Lung (tissue), 12 donors: ENCODE data around the gene ECHS1. TPM values are rescaled to one million over a fixed set of nuclear protein-coding genes. Genes with fewer than 3 reads are reported as not detected.
"Not testable (repeated sequence)": the region's sequence is repeated elsewhere in the genome, so short reads cannot be mapped to it uniquely, and the experiment has no call there.

Experiments
- ATAC-seq: fragments of 200-7000 bp; cut with Tn5 transposase; one replicate; pipeline ENCODE4 v1.9.1; 2020; ENCODE audit warnings: moderate number of reproducible peaks; ENCODE audit not compliant: insufficient read depth, low FRiP score
- DNase-seq, 3 donors: peaks; one replicate each; pipeline ENCODE4 v3.0.0-alpha.2; 2013 to 2017
- H3K27ac ChIP-seq, 2 donors: one replicate each; pipeline ENCODE4 v1.5.1; 2013; ENCODE audit warnings: mild to moderate bottlenecking in 2 of 2, moderate library complexity in 2 of 2, control low read depth in 1 of 2, inconsistent platforms in 1 of 2, low read depth in 1 of 2, low read length in 1 of 2
- H3K27me3 ChIP-seq, 3 donors: one replicate each; pipeline ENCODE4 v1.5.1; 2013; ENCODE audit warnings: low read length in 2 of 3; ENCODE audit not compliant: control insufficient read depth in 3 of 3, insufficient read depth in 3 of 3
- H3K36me3 ChIP-seq, 4 donors: one replicate each; pipeline ENCODE4 v1.5.1; 2013; ENCODE audit warnings: low read length in 4 of 4, mild to moderate bottlenecking in 1 of 4, moderate library complexity in 1 of 4; ENCODE audit not compliant: control insufficient read depth in 4 of 4, insufficient read depth in 4 of 4
- H3K4me1 ChIP-seq, 5 donors: one replicate each; pipeline ENCODE4 v1.5.1; 2013; ENCODE audit warnings: low read length in 5 of 5, mild to moderate bottlenecking in 2 of 5, moderate library complexity in 1 of 5; ENCODE audit not compliant: control insufficient read depth in 5 of 5, insufficient read depth in 5 of 5
- H3K4me3 ChIP-seq: one replicate; pipeline ENCODE4 v1.5.1; 2013; ENCODE audit warnings: mild to moderate bottlenecking, control low read depth, moderate library complexity
- H3K9ac ChIP-seq, 2 donors: one replicate each; pipeline ENCODE4 v1.5.1; 2013; ENCODE audit warnings: low read length in 2 of 2, control low read depth in 1 of 2; ENCODE audit not compliant: insufficient read depth in 1 of 2
- H3K9me3 ChIP-seq, 4 donors: one replicate each; pipeline ENCODE4 v1.5.1; 2013; ENCODE audit warnings: low read length in 3 of 4, mild to moderate bottlenecking in 1 of 4, moderate library complexity in 1 of 4; ENCODE audit not compliant: control insufficient read depth in 4 of 4, insufficient read depth in 3 of 4
- WGBS, 2 donors: extraction: QIAGEN DNeasy Blood & Tissue Kit; methylation state at CpG; one replicate each; pipeline ENCODE4 v1.1.7; 2013; 5-methylcytosine and 5-hydroxymethylcytosine counted together
- polyA plus RNA-seq, 2 donors: library from polyadenylated mRNA; stranded (reverse); fragments of 200-250 nt; gene quantifications; one replicate each; pipeline ENCODE4 v1.2.1, GENCODE V29; 2013
- total RNA-seq, 2 donors: library from RNA; depleted of rRNA in 1 of 2; stranded (reverse); fragments of >200 nt in 1 of 2; gene quantifications; one replicate each; pipeline ENCODE4 v1.2.1, GENCODE V29; 2014 to 2021
- TF ChIP-seq, protein P1 (sequence below): IDR thresholded peaks from 2 replicates; pipeline ENCODE4 v1.5.1; 2012; ENCODE audit warnings: mild to moderate bottlenecking; ENCODE audit errors: control extremely low read depth, extremely low read depth
- donor health status: control.
- donor health status: control.
- donor health status: Bipolar disorder and iron deficiency.
- donor health status: healthy.
- donor health status: DM: yes; HTN: yes; CAD: no.

Gene ECHS1
- total and polyA plus RNA-seq, 4 donors = 44.5 to 83.9 (median 76.7) TPM

DNA sequence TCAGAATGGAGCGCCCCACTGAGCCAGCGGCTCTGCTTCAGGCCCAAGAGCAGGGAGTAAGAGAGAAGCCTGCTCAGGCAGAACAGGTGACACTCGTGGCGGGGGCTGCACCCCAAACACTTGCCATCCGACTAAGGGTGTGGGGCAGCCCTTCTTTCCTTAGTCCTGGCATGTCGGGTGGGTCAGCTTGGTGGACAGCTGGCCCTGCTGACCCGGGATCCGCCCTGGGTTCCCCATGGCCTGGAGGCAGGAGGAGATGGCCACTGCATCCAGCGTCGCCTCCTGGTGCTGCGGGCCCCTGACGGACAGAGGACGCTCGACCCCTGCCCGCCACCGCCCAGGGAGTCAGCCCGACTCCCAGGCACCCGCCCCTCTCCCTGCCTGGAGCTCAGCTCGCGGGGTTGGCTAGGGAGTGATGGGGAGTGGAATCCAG, 4.7 kb upstream of the ECHS1 start:
- no peaks in the 10 kb centered on the region for H3K9me3 ChIP-seq
- no peaks in the 10 kb centered on the region for H3K27me3 ChIP-seq
- no peak for ATAC-seq
- peaks cover 0 to 12% (median 5%) of the 10 kb centered on the region in 5 donors for H3K4me1 ChIP-seq
- peaks cover 0 to 2% (median 0%) of the 10 kb centered on the region in 4 donors for H3K36me3 ChIP-seq
- H3K4me3 ChIP-seq = peak overlapping the region; percentile 60
- TF ChIP-seq, protein P1, sequence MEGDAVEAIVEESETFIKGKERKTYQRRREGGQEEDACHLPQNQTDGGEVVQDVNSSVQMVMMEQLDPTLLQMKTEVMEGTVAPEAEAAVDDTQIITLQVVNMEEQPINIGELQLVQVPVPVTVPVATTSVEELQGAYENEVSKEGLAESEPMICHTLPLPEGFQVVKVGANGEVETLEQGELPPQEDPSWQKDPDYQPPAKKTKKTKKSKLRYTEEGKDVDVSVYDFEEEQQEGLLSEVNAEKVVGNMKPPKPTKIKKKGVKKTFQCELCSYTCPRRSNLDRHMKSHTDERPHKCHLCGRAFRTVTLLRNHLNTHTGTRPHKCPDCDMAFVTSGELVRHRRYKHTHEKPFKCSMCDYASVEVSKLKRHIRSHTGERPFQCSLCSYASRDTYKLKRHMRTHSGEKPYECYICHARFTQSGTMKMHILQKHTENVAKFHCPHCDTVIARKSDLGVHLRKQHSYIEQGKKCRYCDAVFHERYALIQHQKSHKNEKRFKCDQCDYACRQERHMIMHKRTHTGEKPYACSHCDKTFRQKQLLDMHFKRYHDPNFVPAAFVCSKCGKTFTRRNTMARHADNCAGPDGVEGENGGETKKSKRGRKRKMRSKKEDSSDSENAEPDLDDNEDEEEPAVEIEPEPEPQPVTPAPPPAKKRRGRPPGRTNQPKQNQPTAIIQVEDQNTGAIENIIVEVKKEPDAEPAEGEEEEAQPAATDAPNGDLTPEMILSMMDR = no peak
- 27 to 30% methylated on average over 20 of the region's 20 CpGs for WGBS, 2 donors
- peak overlapping the region in 1 of 2 donors; percentile 24 for H3K27ac ChIP-seq
- no peak overlapping the region for H3K9ac ChIP-seq
- no peak for DNase-seq

DNA sequence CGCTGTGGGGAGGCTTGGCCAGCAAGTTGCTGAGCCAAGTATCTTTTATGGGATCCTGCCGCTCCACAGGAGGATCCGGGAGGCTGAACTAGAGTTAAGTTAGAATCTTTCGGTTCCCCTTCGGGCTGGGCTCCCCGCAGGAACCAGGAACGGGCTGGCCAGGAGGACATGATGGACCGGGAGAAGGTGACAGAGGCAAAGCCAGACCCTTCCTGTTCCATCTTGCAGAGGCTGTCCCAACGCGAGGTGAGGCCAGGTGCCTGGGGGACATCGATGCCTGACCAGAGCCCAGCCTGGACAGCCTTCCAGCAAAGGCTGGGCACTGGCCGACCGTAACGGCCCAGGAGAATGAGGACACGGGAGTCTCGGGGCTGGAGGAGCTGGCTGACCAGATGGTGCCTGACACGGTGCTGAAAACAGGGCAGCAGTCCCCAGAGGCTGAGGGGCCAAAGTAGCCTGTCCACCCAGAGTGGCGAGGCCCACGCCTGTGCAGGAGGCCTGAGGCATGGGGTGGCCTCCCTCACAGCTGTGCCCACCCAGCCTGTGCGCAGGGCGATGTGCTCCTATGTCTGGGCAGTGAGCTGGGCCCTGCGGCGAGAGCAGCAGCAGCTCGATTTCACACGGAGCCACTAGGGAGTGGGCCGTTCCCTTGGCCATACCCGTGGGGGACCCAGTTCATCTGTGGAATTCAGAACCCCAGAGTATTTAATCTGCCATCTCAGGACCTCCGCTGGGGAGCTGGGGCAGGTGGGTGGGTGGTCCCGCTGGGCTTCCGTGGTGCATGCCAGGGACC, 4.1 kb upstream of the ECHS1 start:
- no peak for DNase-seq
- TF ChIP-seq, protein P1 = no peak
- Histone ChIP-seq H3K9ac (no peak overlapping the region), H3K9me3 (no peaks in the 10 kb centered on the region), H3K36me3 (peaks cover 0 to under 1% (median 0%) of the 10 kb centered on the region in 4 donors), H3K27ac (no peak overlapping the region), H3K4me3 (no peak overlapping the region), H3K27me3 (no peaks in the 10 kb centered on the region), H3K4me1 (peaks cover 0 to 15% (median 5%) of the 10 kb centered on the region in 5 donors)
- 93 to 95% methylated on average over 30 of the region's 30 CpGs for WGBS, 2 donors
- no peak for ATAC-seq

DNA sequence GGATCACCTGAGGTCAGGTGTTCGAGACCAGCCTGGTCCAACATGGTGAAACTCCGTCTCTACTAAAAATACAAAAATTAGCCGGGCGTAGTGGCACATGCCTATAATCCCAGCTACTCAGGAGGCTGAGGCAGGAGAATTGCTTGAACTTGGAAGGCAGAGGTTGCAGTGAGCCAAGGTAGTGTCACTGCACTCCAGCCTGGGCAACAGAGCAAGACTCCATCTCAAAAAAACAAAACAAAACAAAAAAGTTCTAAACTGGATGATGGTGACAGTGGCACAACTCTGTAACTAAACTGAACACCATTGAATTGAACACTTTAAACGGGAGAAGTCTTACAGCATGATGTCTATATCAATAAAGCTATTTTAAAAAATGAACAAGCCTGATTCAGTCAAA, 3.0 kb upstream of the ECHS1 start:
- not testable (repeated sequence) for DNase-seq, H3K36me3 ChIP-seq, H3K9ac ChIP-seq, H3K9me3 ChIP-seq, H3K27ac ChIP-seq, ATAC-seq, H3K4me3 ChIP-seq, H3K27me3 ChIP-seq
- WGBS, 2 donors = 97 to 99% methylated on average over 5 of the region's 5 CpGs
- peaks cover 0 to 18% (median 5%) of the 10 kb centered on the region in 5 donors for H3K4me1 ChIP-seq

DNA sequence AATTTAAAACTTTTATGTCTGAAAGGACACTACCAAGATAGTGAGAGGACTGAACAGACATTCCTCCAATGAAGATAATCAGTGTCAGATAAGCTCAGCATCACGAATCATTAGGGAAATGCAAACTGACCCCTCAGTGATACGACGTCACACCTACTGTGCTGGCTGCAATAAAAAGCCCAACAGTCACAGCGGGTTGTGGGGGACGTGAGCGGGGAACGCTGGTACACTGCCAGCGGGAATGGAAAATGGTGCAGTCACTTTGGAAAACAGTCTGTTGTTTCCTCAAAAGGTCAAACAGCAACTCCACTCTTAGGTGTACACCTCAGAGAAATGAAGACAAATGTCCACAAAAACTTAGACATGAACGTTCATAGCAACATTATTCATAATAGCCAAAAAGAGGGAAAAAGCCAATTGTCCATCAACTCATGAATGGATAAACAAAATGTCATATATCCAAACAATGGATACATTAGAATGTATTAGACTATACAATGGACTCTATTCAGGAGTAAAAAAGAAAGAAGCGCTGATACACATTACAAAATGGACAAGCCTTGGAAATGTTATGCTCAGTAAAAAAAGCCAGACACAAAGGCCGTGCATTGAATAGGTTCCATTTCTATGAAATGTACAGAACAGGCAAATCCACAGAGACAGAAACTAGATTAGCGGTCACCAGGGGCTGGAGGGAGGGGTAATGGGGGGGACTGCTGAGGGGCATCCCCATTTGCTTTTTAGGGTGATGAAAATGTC, 2.4 kb upstream of the ECHS1 start:
- Histone ChIP-seq H3K9me3 (no peaks in the 10 kb centered on the region), H3K27me3 (no peaks in the 10 kb centered on the region), H3K4me1 (peaks cover 0 to 18% (median 5%) of the 10 kb centered on the region in 5 donors), H3K9ac (no peak overlapping the region), H3K36me3 (peaks cover 0 to 6% (median 2%) of the 10 kb centered on the region in 4 donors), H3K4me3 (no peak overlapping the region), H3K27ac (no peak overlapping the region)
- ATAC-seq = no peak
- WGBS, 2 donors = 89 to 94% methylated on average over 12 of the region's 12 CpGs
- peak in 1 of 3 donors; percentile 7 for DNase-seq
- TF ChIP-seq, protein P1 = no peak
